Measurements from ENCODE around the gene POLE2. TPM values are rescaled to one million over a fixed set of nuclear protein-coding genes. Genes with fewer than 3 reads are reported as not detected.

The POLE2 gene
- total and polyA plus RNA-seq, 2 of the 13 experiments (the other 11 are each of a cell fraction or from before 2014, with no cell fraction given) = 16.6 to 37.0 TPM

GRCh38 chr14:49621114-49621881 is 66.7 kb downstream of the POLE2 start (continued):
- 0 out of 2 replicates have a peak, but pooled peaks have one; percentile 69 for TF ChIP-seq CREBL2 (CRISPR knock-in tag; IDR thresholded peaks at IDR 0.05; ENCODE audit: borderline replicate concordance)
- TF ChIP-seq SRF (IDR thresholded peaks at IDR 0.05; ENCODE audit: low read depth, low read length) = no peak
- no peak for TF ChIP-seq FOSL2 (CRISPR knock-in tag; IDR thresholded peaks at IDR 0.05)
- TF ChIP-seq SALL1 (CRISPR knock-in tag; IDR thresholded peaks at IDR 0.05) = peak; percentile 18; the same call in 1 of the 2 replicates
- no peak for TF ChIP-seq SRY (CRISPR knock-in tag; IDR thresholded peaks at IDR 0.05)
- TF ChIP-seq GTF3A (CRISPR knock-in tag; conservative IDR thresholded peaks at IDR 0.05) = no peak
- peak; percentile 100 for TF ChIP-seq ZNF142 (CRISPR knock-in tag; IDR thresholded peaks at IDR 0.05)
- peak; percentile 17; the same call in 1 of the 2 replicates for TF ChIP-seq RBFOX2 (IDR thresholded peaks at IDR 0.05; ENCODE audit: low read depth, low read length)
- no peak for TF ChIP-seq GABPB1 (CRISPR knock-in tag; IDR thresholded peaks at IDR 0.05)
- TF ChIP-seq KAT8 (CRISPR knock-in tag; IDR thresholded peaks at IDR 0.05) = no peak
- TF ChIP-seq ZEB1 (IDR thresholded peaks at IDR 0.05; ENCODE audit: insufficient replicate concordance, low read depth) = no peak
- no peak for TF ChIP-seq ZFX (CRISPR knock-in tag; IDR thresholded peaks at IDR 0.05; ENCODE audit: low read depth)
- TF ChIP-seq CBFB (CRISPR knock-in tag; IDR thresholded peaks at IDR 0.05) = no peak
- TF ChIP-seq ZNF652 (CRISPR knock-in tag; IDR thresholded peaks at IDR 0.05; ENCODE audit: borderline replicate concordance, low read depth) = no peak
- TF ChIP-seq TBL1XR1 (IDR thresholded peaks at IDR 0.05; ENCODE audit: borderline replicate concordance, low read length, partially characterized antibody) = no peak
- peak in 1 of 2 experiments; percentile 52; a peak in 1 of 4 replicates for TF ChIP-seq POLR2A (IDR thresholded peaks at IDR 0.05; ENCODE audit: insufficient read depth in 1 of 2, low read depth in 2 of 2, low read length in 2 of 2)
- no peak for TF ChIP-seq ZFP37 (CRISPR knock-in tag; IDR thresholded peaks at IDR 0.05; ENCODE audit: borderline replicate concordance)
- TF ChIP-seq CCDC6 (CRISPR knock-in tag; IDR thresholded peaks at IDR 0.05) = peak; percentile 9; the same call in 1 of the 2 replicates
- no peak for TF ChIP-seq SMC3 (IDR thresholded peaks at IDR 0.05; ENCODE audit: low read length)
- TF ChIP-seq RAD51 (IDR thresholded peaks at IDR 0.05; ENCODE audit: borderline replicate concordance) = no peak
- peak; percentile 5; the same call in 1 of the 2 replicates for TF ChIP-seq ZNF263 (CRISPR knock-in tag; IDR thresholded peaks at IDR 0.05)
- no peak for TF ChIP-seq ZNF431 (CRISPR knock-in tag; IDR thresholded peaks at IDR 0.05; ENCODE audit: borderline replicate concordance, low read depth)
- no peak for TF ChIP-seq GATAD1 (CRISPR knock-in tag; IDR thresholded peaks at IDR 0.05)
- TF ChIP-seq ZGPAT (CRISPR knock-in tag; IDR thresholded peaks at IDR 0.05) = 0 out of 2 replicates have a peak, but pooled peaks have one; percentile 7
